HEK293T (cell line): ENCODE results near the gene ACOD1.

Source experiments
- BHLHE40 ChIP-seq: fragments of 450-650 bp; IDR thresholded peaks from 2 replicates; pipeline ENCODE4 v1.6.1; 2016; ENCODE audit warnings: mild to moderate bottlenecking, moderate library complexity, borderline replicate concordance
- FOXK2 ChIP-seq: fragments of 450-650 bp; IDR thresholded peaks from 2 replicates; pipeline ENCODE4 v1.6.1; 2016; ENCODE audit warnings: mild to moderate bottlenecking
- FOXM1 ChIP-seq: fragments of 450-650 bp; IDR thresholded peaks from 2 replicates; pipeline ENCODE4 v1.6.1; 2017; ENCODE audit warnings: mild to moderate bottlenecking, borderline replicate concordance
- NFRKB ChIP-seq: fragments of 450-650 bp; IDR thresholded peaks from 2 replicates; pipeline ENCODE4 v1.6.1; 2016; ENCODE audit warnings: mild to moderate bottlenecking, moderate library complexity
- SP1 ChIP-seq: fragments of 450-650 bp; IDR thresholded peaks from 2 replicates; pipeline ENCODE4 v1.6.1; 2017
- SUZ12 ChIP-seq: fragments of 450-650 bp; IDR thresholded peaks from 2 replicates; pipeline ENCODE4 v1.6.1; 2016; ENCODE audit warnings: mild to moderate bottlenecking
- TF ChIP-seq, protein P1 (sequence below): fragments of 450-650 bp; IDR thresholded peaks from 2 replicates; pipeline ENCODE4 v1.6.1; 2016

DNA sequence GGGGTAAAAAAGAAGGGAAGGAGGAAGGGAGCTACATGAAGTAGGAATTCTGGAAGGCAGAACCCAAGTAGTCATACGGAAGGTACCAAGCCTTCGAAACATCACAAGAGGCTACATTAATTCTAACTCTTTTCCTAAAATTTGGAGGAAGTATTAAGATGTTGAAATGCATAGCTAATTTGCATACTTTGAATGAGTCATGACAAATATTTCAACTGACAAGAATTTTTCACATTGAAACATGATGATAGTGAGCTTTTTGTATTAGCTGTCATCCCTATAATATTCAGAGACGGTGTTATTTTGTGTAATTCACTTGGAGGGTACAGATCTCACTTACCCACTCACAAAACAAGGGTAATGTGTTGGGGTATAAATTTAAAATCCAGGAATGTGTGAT lies 9.1 kb upstream of the ACOD1 start:
- no peak for TF ChIP-seq FOXM1
- TF ChIP-seq NFRKB: no peak
- TF ChIP-seq, protein P1, sequence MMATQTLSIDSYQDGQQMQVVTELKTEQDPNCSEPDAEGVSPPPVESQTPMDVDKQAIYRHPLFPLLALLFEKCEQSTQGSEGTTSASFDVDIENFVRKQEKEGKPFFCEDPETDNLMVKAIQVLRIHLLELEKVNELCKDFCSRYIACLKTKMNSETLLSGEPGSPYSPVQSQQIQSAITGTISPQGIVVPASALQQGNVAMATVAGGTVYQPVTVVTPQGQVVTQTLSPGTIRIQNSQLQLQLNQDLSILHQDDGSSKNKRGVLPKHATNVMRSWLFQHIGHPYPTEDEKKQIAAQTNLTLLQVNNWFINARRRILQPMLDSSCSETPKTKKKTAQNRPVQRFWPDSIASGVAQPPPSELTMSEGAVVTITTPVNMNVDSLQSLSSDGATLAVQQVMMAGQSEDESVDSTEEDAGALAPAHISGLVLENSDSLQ: no peak
- TF ChIP-seq SP1: no peak
- no peak for TF ChIP-seq FOXK2
- no peak for TF ChIP-seq BHLHE40
- no peak for TF ChIP-seq SUZ12
